Nucleus accumbens (tissue), 56 donors: ENCODE measurements around the gene CLDN6.
"Not testable (repeated sequence)": the region's sequence is repeated elsewhere in the genome, so short reads cannot be mapped to it uniquely, and the experiment has no call there.

Experiments
- DNase-seq, 56 donors: peaks; one replicate each; lab custom pipeline; 2025; lab: John Stamatoyannopoulos, UW

CLDN6 gene

DNA sequence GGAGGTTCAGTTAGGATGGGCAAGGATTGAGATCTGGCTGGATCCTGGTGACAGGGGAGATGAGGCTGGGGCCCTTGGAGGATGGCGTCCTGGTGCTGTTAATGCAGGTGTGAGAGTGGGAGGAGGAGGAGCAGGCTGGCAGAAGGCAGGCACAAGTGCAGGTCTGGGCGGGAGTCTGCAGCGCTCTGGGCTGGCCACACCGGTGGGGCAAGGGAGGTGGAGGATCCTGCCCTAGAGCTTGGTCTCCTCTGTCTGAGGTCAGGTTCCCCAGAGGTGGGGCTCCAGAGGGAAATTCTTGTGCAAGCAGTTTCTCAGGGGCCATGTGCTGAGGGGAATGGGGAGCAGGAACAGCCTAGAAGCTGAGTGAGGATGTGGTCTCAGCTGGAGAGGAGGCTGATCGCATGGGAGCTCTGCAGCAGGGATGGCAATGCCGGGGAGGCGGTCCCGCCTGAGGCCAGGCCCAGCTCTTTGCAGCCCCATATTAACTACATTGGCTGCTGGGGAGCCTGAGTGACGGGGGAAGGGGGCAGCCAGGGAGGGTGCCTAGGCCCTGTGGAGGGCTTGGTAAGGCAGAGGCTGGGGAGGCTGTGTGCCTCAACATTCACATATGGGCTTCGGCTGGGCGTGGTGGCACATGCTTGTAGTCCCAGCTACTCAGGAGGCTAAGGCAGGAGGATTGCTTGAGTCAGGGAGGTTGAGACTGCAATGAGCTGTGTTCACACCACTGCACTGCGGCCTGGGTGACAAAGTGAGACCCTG is 34.8 kb upstream of the CLDN6 start:
- DNase-seq = not testable (repeated sequence)

DNA sequence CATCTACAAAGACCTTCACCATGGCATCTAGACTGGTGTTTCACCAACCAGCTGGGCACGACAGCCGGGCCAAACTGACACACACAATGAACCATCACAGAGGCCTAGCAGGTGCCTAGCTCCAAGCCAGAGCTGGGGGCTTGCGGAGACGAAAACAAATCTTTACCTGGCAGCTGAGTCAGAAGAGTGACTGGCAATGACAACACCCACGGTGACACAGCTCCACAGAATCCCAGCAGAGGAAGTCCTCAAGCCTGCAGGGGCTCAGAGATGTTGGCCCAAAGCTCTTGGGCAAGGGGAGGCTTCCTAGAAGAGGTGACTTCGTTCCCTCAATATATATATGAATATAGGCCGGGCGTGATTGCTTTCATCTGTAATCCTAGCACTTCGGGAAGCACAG is 33.5 kb upstream of the CLDN6 start:
- DNase-seq = peak in 1 of 56 donors; percentile 5

DNA sequence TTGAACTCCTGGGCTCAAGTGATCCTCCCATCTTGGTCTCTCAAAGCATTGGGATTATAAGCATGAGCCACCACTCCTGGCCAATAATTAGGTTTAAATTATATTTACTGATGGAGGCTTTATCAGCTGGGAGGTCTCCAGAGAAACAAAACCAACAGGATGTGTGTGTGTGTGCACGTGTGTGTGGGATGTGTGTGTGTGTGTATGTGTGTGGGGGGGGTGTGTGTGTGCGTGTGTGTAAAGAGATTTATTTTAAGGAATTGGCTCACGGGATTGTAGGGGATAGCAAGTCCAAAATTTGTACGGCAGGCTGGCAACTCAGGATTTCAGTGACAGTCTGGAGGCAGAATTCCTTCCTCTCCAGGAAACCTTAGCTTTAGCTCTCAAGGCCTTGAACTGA is 33.0 kb upstream of the CLDN6 start:
- DNase-seq = no peak

DNA sequence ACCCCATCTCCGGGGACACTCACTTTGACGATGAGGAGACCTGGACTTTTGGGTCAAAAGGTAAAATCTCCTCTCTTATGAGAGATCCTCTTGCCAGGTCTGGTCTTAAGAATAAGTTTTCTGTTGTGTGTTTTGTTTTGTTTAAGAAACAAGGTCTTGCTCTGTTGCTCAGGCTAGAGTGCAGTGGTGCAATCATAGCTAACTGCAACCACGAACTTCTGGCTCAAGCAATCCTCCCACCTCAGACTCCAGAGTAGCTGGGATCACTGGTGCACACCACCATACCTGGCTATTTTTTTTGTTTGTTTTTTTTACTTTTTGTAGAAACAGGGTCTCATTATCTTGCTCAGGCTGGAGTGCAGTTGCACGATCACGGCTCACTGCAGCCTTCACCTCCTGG is 32.5 kb upstream of the CLDN6 start:
- no peak for DNase-seq

DNA sequence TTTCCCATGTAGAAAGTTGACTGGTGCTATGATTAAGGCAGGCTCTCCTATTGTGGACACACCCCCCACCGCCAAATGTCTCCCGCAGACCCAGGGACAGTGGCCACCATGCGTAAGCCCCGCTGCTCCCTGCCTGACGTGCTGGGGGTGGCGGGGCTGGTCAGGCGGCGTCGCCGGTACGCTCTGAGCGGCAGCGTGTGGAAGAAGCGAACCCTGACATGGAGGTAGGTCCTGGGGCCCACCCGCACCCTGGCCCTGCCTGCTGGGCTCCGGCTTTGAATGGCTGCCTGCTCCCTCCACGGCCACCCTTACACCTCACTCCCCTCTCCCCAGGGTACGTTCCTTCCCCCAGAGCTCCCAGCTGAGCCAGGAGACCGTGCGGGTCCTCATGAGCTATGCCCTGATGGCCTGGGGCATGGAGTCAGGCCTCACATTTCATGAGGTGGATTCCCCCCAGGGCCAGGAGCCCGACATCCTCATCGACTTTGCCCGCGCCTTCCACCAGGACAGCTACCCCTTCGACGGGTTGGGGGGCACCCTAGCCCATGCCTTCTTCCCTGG is 32.0 kb upstream of the CLDN6 start:
- no peak for DNase-seq

DNA sequence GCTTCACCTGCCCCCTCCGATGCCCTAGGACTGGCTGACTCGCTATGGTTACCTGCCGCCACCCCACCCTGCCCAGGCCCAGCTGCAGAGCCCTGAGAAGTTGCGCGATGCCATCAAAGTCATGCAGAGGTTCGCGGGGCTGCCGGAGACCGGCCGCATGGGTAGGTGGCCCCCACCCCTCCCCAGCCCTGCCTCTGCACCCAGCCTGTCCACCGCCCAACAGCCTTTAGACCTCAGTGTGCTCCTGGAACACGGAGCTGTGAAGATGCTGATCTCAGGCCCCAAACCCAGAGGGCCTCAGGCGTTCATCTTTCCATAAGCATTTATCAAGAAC is 29.4 kb upstream of the CLDN6 start:
- DNase-seq = no peak

DNA sequence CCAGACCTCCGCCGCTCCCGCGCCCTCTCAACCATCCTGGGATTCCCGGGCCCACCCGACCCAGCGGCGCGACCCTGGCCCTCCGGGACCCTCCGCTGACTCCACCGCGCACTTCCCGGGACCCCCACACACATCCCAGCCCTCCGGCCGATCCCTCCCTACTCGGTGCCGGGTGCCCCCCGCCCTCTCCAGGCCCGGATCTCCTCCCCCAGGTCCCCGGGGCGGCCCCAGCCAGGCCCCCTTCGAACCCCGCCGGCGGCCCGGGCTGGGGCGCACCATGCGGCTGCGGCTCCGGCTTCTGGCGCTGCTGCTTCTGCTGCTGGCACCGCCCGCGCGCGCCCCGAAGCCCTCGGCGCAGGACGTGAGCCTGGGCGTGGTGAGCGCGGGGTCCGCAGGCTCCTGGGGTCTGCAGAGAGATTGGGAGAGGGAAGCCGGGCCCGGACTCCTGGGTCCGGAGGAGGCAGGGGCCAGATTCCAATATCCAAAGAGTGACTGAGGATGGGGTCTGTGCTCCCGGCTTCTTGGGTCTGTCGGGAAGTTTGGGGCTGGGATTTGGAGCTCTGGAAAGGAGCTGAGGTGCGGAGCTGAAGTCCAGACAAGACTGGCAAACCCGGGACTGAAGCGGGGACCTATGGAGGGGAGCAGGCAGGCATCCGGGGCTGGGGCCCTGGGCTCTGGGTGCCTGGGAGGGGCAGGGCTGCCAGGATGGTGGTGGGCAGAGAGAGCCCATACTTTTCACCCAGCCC is 28.8 kb upstream of the CLDN6 start:
- DNase-seq = no peak

DNA sequence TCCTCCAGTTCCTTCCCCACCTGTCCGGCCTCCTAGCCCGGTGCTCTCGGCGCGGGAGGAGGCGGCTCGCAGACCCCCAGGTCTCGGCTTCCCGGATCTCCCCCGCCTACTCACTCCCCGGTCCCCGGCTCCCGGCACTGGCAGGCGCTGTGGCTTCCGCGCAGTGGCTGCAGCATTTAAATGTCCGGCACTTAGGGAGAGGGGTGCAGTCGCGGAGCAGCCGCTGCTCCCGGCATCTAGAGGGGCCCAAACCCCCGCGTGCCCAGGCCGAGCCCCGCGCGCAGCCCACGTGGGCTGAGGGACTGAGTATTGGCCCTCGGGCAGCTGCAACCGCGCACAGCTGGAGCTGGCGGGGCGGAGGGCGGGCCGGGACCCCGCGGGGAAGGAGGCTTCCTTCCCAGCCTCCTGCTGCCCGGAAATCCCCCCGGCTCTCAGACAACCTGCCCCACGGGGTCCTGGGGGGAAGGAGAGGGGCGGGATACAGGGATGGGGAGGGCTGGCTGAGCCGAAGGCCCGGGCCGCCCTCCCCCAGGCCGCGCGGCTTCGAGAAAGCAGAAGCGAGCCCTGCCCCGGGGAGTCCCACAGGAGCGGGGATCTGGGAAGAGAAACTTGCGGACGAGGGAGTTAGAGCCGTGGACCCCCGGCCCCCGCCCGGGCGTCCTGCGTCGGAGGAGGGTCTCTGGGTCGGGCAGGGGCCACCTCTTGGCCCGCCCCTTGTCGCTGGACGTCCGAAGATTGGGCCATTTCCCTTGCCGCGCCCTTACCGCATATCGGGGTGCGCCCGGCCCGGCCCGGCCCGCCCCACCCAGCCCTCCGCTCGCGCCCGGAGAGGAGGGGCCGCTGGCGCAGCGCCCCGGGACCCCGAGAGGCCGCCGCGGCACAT is 28.0 kb upstream of the CLDN6 start, which contains the start of gene MMP25:
TSS of gene MMP25 (plus strand) at position 804 of the 883 bp plus-strand sequence. CDS start 357 bp downstream, outside the sequence.
- no peak for DNase-seq

DNA sequence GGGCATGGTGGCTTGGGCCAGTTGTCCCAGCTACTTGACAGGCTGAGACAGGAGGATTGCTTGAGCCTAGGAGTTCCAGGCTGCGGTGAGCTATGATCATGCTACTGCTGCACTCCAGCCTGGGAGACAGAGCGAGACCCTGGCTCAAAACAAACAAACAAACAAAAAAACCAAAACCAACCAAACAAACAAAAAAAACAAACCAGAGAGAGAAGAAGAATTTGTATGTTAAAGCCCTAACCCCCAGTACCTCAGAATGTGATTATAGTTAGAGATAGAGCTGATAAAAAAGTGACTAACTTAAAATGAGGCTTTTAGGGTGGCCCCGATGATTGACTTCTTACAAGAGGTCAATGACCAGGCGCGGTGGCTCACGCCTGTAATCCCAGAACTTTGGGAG is 26.7 kb upstream of the CLDN6 start:
- no peak for DNase-seq

DNA sequence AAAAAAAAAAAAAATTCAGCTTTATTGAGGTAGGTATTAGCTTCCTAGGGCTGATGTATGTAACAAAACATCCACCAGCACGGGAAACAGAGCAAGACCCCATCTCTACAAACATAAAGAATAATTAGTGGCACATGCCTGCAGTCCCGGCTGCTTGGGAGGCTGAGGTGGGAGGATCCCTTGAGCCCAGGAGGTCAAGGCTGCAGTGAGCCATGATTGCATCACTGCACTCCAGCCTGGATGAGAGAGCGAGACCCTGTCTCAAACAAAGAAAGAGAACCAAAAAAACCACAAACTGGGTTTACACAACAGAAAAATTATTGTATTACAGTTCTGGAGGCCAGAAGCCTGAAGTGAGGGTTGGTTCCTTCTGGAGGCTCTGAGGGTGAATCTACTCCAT is 24.4 kb upstream of the CLDN6 start:
- DNase-seq = no peak

DNA sequence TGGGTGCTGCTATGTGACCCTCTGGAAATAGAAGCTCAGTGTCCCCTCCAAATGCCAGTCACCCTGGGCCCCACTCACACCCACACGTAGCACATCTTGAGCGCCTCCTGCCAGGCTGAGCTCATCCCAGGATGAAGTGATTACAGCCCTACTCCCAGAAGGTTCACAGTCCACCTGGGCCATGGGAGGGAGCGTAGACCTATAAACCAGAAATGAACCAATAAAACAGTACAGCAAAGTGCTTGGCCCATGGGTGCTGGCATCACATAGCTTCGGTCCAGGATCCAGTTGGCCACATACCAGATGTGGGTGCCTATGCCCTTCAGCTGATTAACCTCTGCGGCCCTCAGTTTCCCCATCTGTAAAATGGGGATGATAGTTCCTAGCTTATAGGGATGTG is 20.9 kb upstream of the CLDN6 start:
- DNase-seq = no peak

DNA sequence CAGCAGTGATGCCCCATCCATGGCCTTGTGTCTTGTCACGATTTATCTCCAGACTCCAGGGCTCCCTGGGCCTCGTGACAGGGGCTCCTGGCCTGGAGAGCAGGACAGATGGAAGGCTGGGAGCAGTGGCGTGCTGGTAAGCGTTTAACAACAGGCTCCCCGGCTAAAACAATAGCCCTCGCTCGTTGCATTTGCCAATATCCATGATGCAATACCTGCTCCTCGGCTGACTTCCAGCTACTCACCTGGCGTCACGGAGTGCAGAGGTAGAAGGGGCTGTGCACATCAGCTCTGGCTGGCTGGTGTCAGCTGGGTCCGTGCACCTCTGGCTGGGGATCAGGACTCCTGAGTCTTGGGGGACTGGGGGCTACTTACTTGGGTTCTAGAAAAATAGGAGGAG is 20.3 kb upstream of the CLDN6 start:
- no peak for DNase-seq

DNA sequence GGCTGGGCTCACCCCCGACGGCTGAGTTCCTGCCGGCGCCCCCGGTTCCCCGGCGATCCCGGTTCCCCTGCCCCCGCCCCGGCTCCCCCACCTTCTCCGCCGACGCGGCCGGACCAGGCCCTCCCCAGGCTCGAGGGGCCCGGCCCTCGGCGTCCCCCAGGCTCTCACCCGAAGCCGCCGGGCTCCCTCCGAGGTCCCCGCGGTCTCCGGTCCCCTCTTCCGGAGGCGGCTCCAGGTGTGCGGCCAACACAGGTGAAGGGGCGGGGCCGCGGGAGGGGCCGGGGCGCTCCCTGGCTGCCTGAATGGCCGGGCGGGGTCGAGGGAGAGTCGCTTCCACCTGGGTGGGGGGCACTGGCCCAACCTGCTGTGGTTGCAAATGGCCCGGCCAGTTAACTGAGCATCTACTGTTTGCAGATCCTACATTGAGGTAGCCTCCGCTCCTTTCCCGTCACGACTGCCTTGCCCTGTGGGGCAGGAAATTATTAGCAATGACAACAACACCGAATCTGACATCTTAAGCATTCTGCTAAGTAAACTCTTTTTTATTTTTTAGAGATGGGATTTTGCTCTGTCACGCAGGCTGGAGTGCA is 18.8 kb upstream of the CLDN6 start, which contains the start of gene BICDL2:
TSS of gene BICDL2 (minus strand) at position 219 of the 590 bp plus-strand sequence. CDS start 1,448 bp downstream, outside the sequence.
- DNase-seq = no peak

DNA sequence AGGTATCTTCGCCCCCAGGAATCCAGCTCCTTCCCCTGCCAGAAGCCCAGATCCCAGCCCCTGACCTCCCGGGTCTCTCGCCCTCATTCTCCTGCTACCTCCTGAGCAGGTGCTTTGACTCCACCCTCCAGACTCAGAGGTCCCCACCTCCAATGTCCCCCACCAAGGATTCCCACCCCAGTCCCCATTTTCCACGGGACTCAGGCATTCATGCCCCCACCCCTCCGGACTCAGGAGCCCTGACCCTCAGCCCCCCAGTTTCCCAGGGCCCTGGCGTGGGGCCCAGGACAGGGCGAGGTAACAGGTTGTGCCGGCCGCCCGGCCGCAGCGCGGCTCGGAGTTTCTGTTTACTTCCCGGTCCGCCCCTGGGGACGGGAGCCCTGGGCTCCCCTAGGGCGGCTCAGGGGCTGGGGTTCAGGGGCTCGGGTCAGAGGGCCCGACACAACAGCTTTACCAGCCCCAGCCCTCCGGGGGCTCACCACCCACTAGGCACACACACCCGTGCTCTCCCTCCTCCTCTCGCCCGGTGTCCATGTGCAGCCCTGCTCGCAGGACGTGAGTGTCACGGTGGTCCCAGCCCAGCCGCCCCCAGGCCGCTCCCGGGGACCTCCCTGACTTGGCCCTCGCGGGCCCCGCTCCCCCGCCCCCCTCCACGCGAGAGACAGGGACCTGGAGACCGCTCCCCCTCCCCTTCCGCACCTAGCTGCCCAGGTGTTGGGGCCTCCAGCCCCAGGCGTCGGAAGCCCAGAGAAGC is 18.2 kb upstream of the CLDN6 start:
- DNase-seq = no peak

DNA sequence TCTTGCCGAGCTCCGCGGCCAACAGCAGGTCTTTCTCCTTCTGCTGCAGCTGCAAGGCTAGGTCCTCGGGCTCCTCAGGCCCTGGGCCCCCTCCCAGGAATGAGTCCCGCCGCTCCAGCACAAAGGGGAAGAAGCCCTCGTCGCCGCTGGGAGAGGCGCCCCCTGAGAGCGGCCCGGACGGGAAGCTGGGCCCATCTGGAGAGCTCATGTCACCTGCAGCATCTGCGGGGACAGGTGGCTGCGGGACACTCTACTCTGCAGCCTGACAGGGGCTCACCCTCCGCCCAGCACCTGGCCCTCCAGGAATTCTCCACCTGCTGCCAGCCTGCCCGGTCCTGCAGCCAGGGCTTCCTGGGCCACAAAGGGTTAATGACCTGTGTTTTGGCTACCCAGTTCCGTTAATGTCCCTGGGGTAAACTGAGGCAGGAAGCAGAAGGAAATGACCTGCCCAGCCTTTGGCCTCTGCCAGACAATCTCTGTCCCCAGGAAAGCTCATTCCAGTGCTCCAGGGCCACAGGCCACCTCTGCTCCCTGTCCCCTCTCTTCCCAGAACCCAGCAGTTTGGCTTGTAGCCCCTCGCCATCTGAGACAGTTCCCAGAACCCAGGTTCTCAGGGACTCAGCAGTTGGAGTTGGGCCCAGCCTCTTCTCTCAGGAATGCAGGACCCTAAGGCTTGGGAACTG is 17.4 kb upstream of the CLDN6 start:
- no peak for DNase-seq

DNA sequence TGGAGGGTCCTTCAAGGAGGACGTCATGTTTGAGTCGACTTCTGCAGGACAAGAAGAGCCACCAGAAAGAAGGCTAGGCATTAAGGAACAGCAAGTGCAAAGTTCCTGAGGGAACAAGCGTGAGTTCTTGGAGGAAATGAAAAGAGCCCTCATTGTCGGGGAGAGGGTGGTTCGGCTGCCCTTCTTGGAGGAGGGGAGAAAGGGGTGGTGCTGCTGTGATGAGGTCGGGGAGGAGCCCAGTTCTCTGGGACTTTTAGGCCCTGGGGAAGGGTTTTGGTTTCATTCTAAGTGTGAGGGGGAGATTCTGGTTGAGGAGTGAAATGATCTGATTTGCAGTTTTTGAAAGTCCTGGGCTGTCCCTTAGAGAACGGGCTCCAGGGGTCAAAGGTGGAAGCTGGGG is 14.6 kb upstream of the CLDN6 start:
- DNase-seq = no peak

DNA sequence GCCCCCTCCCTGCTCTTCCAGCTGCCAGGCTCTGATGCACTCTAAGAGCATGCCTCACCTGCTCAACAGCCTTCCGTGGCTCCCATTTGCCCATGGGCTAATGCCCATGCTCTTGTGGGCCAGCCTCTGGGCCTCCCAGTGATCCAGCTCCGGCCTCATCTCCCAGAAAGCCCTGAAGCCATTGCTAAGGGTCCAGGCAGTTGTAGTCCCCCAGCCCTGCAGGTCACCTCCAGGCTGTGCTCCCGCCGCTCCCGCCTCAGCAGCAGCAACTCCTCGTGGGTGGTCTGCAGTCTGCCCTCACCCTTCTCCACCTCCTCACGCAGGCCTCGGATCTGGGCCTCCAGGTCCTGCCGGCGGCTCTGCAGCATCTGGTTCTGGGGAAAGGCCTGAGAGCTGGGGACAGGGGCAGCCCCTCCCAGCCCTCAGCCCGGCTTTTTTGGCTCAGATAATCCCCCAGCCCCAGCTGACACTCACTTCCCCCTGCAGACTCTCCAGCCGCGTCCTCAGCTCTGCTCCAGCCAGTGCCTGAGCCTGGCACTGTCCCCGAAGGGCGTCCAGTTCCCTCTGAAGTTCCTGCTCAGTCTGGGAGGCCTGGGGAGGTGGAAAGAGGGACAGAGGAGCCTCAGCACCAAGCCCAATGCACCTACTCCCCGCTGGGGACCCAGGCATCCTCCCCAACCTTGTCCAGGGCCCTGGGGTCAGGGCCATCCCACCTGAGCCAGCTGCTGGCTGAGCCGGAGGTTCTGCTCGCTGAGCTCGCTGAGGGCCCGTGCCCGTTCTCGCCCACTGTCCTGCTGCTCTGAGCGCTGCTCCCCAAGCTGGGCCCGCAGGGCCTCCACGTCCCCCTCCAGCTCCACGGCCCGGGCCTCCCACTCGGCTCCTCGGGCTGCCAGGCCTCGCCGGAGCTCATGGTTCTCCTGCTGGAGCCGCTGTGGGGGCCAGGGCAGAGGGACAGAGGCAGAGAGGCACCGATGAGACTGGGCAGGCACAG is 12.5 kb upstream of the CLDN6 start:
- no peak for DNase-seq
